Measurements from ENCODE around the gene FRMD3.
"Not testable (repeated sequence)": the region's sequence is repeated elsewhere in the genome, so short reads cannot be mapped to it uniquely, and the experiment has no call there.

FRMD3 gene

DNA sequence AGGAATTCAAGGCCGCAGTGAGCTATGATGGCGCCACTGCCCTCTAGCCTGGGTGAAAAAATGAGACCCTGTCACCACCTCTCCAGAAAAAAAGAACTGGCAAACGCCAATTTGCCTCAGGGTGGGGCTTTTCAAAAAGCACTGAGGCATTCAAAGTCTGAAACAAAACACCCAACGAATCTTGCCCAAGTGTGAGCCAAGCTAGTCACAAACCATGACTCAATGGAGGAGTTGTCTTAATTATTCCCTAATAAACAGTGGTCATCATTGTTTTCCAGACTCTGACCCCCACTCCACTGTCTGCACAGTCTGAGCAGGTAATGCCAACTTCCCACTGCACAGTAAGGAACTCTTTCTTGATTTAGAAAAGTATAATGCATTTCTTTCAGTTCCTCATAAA lies 16.8 kb downstream of the FRMD3 start:
- DNase-seq, result no peak

DNA sequence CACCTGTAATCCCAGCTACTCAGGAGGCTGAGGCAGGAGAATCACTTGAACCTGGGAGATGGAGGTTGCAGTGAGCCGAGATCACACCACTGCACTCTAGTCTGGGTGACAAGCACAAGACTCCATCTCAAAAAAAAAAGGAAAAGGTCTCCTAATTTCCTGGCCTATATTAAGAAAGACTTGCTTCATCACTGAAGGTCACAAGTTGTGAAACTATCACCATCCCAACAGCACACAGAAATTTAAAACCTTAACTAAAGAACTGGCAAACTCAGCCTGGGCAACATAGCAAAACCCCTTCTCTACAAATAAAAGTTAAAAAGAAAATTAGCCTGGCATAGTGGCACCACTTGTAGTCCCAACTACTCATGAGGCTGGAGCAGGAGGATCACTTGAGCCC lies 17.2 kb downstream of the FRMD3 start:
- no peak for DNase-seq

DNA sequence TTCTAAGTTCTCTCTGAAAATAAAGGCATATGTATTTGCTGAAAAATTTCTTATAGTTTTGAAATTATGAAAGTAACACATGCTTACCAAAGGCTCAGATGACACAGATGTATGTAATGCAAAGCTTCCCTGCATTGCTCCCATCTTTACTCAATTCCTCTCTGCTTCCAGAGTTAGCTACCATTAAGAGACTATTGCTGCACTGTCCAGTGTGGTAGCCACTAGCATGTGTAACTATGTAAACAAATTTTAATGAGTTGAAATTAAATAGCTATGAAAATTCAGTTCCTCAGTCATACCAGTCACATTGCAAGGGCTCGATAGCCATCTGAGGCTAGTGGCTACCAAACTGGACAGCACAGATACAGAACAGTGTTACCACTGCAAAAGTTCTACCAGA lies 17.9 kb downstream of the FRMD3 start:
- no peak for DNase-seq

DNA sequence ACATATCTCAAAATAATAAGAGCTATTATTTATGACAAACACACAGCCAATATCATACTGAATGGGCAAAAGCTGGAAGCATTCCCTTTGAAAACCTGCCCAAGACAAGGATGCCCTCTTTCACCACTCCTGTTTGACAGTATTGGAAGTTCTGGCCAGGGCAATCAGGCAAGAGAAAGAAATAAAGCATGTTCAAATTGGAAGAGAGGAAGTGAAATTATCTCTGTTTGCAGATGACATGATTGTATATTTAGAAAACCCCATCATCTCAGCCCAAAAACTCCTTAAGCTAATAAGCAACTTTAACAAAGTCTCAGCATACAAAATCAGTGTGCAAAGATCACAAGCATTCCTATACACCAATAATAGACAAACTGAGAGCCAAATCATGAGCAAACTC lies 20.2 kb downstream of the FRMD3 start:
- not testable (repeated sequence) for DNase-seq

DNA sequence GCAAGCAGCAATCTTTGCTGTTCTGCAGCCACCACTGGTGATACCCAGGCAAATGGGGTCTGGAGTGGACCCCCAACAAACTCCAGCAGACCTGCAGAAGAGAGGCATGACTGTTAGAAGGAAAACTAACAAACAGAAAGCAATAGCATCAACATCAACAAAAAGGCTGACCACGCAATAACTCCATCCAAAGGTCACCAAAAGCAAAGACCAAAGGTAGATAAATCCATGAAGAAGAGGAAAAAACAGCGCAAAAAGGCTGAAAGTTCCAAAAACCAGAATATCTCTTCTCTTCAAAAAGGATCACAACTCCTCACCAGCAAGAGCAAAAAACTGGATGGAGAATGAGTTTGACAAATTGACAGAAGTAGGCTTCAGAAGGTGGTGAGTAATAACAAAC lies 23.4 kb downstream of the FRMD3 start:
- DNase-seq, result no peak

DNA sequence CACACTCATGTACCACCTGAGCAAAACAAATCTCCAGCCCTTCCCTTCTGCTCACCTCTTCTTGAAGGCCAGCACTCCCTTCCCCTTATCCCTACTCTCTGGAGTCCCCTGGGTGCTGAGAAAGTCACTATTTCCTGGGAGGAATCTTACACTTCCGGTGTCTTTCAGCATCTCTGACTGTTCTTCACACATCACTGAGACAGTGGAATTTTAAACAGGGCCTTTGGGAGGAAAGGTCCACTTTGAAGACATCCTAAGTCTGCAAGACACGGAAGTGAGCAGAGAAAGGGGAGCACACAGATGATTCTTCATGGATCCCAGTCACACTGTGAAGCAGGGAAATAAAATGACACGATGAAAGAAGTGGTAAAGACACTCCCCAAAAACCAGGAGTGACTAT lies 25.6 kb downstream of the FRMD3 start:
- DNase-seq, result no peak

DNA sequence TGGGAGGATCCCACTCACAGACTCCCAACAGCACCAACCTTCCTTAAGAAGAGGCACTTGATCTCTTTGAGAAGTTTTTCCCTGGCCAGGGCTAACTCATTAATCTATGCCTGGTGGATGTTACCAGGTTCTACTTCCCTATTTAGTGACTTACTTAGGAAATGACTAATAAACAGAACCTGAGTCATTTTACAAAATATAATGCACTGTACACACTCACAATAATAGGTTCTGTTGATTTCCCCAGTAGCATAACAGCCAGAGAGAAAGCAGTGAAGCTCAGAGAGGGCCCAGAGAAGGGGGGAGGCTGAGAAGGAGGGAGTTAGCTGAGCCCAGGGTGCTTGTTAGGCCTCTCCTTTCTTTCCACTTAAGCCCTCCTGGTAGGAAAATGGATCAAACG lies 27.1 kb downstream of the FRMD3 start:
- DNase-seq, result no peak

DNA sequence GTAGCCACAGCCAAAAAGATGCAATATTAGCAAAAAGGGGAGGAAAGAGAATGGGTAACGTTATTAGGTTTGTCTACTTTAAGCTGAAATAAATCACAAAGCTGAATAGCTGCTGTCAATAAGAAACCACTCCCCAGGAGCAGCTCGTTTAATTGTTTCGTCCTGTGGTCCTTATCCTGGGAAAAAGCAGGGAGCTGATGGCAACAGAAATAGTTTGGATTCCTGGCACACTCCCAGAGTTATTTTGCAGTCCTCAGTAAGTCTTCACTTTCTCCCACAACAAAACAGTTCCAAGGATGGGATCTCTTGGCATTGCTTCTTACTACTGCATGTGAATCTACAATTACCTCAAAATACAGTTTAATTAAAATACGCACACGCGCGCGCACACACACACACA lies 28.8 kb downstream of the FRMD3 start:
- no peak for DNase-seq

DNA sequence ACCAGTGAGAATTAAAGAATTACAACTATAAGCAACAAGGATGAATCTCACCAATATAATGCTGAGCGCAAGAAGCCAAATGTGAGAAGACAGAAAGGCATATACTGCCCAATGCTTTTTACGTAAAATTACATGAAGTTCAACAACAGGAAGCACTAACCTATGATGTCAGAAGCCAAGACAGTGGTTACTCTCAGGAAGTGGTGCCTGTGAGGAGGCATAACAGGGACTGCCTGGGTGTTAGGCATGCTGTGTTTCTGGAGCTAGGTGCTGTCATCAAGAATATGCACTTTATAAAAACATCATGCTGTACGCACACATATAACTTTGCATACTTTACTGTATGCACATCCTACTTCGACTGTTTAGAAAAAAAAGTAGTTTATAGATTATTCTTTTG lies 30.1 kb downstream of the FRMD3 start:
- DNase-seq, result no peak

DNA sequence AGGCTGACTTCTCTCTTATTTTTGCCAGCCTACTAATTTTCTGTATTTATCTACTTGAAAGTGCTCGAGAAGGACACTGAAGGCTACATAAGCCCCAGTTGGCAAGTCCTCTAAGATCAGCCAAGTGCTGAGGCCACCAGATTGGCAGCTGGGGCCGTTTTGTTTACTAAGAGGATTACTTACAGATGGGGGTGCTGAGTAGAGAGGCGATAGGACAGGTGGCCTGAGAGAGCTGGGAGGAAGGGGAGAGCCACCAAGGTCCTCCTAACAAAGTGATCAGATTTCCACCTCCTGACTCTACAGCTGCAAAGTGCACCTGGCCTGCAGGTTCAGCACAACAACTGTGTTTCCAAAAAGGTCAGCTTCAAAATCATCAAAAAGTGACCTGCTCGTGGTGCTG lies 32.9 kb downstream of the FRMD3 start:
- DNase-seq, result peak; percentile 45

DNA sequence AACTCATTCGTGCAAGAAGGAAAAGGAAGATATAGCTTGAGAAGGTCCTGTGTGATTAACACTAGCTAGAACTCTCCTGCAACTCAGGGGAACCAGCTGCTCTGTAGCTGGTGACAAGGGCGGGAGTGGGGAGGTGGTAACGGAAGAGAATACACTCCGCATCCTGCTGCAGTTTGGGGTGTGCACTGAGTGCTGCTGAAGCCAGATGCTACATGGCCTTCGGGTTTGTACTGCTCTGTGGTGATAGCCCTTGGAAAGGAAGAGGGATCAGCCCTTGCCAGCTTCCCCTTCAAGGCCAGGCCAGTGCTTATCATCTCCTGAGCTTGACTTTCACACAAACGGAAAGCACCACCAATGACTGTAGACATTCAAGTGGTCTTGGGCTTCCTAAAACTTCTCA lies 34.3 kb downstream of the FRMD3 start:
- no peak for DNase-seq

DNA sequence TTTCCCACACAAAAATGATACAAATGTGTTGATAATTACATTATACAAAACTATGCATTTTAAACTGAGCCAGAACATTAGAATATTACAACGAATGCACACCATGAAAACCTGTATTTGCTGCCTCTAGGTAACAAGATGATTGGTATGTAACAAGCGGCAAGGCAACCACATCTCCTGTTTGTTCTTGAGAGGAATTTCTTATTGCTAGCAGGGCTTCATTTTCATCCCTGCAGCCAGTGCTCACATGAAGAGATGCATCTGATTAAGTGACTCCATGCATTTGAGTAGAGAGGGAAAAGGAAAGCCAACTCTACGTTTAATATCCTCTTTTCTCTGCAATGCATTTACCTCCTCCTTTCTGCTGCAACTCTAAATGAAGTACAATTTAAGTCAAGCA lies 36.6 kb downstream of the FRMD3 start:
- DNase-seq, result no peak

DNA sequence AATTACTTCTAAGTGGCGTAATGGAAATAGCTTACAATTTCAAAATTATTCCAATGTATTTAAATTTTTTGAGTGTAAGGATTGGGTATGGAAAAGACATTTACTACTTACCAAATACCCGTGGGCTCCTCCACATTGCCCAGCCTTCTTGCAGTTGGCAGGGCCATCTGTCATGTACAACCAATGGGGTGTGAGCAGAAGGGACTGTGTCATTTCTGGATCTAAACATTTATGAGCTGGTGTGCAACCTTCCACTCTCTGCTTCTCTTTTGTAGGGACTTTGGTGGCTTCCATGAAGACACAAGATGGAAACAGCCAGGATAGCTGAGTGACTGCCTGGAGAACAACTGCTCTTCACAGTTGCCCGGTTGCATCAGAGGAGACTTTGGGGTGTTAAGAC lies 40.8 kb downstream of the FRMD3 start:
- no peak for DNase-seq

DNA sequence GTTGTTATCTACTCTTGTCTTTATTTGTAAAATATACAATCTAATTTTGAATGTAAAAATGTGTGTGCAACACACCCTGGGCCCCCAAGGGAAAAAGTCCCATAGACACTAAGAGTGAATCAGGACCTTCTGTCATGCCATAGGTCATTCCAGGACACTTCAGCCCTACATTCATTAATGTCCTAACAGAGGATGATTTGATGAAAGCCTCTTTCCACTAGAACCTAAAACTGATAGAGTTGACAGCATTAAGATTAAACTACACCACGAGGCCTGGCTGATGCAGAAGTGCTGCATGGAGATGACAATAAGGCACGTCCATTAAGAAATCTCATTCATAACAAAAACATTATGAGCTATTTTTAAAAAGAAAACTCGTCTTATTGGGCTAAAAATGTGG lies 46.2 kb downstream of the FRMD3 start:
- DNase-seq, result no peak

DNA sequence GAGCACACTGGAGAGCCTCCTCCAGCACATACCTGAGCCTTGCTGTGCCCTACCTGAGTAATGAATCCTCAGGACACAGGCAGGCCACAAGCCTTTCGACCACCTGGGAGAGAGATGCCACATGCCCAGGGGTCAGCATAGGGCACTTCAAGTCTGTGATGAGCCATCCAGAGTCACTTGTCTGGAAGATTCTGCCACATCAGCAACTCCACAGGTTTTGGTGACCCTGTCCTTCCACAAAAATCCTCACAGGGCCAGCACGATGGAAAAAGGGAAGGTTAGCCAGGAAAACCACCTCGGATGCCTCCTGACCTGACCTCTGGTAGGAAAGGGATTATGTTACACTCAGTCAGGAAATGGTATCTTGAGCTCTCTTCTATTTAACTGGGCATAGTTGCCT lies 46.8 kb downstream of the FRMD3 start:
- no peak for DNase-seq

DNA sequence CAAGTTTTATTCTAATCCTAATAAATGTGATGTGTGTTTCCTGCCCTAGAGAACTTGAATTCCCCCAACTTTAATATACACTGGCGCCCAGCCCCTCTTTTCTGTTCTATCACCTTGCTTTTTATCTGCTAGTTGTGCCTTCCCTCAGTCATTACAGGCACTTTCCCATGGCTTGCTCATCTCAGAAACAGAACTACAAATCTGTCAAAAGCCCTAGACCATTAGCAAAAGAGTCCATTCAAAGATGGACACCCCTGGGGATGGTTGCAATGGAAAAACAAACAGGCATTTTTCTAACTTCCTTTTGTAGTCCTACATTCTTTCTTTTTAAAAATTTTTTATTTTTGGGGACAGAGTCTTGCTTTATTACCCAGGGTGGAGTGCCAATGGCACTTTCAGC lies 48.2 kb downstream of the FRMD3 start:
- DNase-seq, result no peak

DNA sequence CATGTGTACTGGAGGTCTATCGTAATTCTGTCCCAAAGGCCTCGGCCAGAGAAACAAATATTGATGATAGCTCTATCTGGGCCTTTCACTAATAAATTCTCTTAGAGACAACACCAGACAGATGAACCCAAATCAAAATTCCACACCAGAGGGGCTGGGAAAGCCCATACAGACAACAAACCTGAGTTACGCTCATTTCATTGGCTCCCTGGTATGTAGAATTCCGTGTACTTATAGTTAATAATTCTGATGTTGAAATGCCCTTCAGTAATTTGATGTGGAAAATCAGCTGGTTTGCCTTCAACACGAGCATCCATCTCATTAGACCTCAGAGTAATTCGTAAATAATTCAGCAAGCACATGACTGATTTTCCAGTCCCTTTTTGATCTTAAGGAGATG lies 53.2 kb downstream of the FRMD3 start:
- no peak for DNase-seq

DNA sequence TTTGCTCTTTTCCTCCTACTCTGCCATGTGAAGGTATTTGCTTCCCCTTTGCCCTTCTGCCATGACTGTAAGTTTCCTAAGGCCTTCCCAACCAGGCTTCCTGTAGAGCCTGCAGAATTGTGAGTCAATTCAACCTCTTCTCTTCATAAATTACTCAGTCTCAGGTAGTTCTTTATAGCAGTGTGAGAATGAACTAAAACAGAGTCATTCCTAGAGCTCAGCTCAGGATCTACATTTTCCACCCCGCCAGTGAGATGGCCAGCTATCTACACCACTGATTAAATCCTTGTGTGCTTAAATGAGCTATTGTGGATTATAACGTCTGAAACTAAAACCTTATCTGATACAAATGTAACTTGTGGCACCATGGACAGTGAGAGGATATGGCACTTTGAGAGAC lies 55.0 kb downstream of the FRMD3 start:
- DNase-seq, result no peak

DNA sequence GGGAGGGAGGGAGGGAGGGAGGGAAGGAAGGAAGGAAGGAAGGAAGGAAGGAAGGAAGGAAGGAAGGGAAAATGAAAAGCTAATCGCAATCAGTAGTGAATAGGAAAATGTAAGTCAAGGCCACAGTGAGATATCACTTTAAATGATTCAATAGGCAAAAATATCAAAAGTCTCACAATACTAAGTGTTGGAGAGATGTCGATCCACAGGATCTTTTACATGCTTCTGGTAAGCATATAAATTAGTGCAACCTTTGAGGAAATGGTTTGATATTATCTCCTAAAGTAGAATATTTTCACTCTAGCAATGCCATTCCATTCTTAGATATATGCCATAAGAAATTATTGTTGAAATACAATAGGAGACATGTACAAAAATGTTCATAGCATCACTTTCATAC lies 58.4 kb downstream of the FRMD3 start:
- DNase-seq, result no peak

DNA sequence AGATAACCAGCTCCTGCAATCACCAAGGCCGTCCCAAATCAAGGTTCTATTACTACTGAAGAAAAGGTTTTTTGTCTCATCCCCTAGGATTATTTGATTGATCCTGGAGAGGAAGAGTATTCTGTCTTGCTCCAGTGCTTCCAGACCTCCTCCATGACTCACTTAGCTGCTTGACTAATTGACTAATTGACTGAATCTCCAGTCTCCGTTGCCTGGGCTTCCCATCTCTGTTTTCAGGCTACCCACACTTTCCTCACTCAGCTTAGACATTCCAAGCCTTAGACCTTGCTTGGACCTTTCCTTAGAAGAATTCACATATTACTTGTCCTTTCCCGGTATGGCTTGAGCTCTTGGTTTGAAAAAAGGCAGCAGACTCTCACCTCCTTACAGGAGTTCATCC lies 60.6 kb downstream of the FRMD3 start:
- DNase-seq, result no peak

DNA sequence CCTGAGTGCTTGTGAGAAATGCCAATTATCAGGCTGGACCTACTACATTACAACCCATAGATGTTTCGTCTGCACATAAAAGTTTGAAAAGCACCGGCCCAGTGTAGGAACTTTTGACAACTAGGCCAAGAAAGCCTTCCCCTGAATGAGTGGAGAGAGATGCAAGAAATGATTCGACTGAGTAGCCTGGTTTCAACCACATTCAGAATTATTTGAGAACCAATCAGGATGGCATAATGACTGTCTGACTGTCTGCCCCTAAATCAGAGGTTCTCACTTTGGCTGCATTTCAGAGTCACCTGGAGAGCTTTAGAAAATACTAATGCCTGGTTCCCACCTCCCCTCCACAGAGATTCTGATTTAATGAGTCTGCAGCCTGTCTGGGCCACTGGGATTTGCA lies 61.1 kb downstream of the FRMD3 start:
- no peak for DNase-seq

DNA sequence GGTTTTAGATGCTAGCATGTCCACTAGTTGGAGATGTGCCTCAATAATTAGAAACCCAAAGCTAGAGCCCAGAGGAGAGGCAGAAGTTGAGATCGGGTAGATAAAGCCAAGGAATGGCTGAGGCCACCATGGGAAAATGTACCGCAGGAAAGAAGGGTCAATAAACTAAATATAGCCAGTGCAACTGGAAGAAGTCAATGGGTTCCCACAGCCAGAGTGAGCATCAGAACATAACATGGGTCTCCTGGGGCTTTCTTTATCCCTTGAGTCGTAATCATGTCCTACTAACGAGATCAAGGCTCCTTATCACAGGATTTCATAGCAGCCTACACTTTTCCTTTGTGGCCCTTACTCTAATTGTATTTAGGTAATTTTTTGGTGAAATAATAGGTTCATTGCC lies 61.7 kb downstream of the FRMD3 start:
- DNase-seq, result no peak

DNA sequence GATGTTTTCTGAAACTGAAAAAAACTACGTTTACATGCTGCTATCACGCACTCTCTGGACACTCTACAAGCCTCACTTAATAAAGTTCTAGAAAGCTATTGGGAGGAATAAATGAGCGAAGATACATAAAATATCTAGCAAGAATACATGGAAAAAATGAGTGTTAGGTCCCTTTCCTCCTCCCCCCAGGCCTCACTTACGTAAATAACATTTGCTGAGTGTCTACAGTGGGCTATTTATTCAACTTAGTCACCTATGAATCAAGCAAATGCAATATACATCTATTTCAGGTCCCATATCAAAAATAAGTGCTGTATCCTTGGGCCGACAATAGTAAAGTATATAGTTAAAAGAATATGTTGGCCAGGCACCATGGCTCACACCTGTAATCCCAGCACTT lies 62.5 kb downstream of the FRMD3 start:
- no peak for DNase-seq

DNA sequence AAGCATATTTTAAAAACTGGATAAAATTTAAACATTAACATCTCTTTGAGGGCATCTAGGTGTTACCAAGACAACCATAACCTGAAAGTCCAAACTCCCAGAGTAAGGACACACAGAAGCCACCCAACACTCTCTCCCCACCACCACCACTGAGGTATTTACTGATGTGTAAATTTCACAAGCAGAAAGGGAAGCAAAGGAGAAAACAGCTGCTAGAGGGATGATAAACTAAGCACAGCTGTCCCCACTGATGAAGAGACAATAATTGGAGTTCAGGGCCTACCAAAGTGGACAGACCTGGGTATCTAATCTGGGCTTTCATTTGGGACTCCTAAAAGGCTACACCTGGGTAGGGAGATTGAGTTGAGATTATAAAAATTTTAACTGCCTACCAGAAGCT lies 63.6 kb downstream of the FRMD3 start:
- DNase-seq, result no peak

DNA sequence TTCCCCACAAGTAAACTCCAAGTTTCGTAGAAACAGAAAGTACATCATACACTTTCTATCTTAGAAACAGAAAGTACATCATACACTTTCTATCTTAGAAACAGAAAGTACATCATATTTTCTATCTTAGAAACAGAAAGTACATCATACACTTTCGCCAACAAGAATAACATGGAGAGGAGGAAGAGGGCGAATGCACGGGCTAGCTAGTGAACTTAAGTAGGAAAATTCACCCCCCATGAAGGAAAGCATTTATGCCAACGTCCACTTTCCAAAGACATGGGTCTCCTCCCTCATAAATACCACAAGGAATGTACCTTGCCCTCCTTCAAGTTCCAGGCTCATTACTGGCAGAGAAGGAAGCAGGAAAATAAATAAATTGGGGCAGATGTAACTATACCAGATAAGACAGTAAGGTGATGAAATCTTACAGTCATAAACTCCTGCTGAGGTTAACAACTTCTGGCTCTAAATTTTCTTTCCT lies 64.7 kb downstream of the FRMD3 start:
- DNase-seq, result no peak

DNA sequence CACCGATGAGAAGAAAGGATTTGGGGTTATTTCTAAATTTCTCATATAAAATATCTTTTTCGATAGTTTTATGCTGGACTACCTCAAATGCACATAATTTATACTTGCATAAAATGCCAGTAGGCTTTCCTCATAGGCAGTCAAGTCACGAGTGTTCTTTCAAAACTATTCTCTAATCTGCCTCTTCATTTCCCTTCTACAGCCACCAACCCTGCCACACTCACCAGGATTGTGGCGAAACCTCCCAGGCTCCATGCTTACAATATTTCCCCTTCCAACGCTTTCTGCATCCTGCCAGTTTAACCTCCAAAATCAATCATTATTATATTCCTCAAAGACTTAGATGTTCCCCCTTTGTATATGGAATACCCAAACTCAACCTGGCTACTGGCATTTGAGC lies 65.4 kb downstream of the FRMD3 start:
- no peak for DNase-seq
